HCT116 (cell line): Measurements from ENCODE around the gene SVEP1.

Source experiments
- CTCF ChIP-seq, 3 experiments: fragments of 200-600 bp in 1 of 3; sonication (generic) in 1 of 3; IDR thresholded peaks in 2 of 3; conservative IDR thresholded peaks in 1 of 3; 2 replicates each; pipeline ENCODE4 v1.5.1; 2012 to 2017; ENCODE audit warnings: low read depth in 2 of 3, low read length in 2 of 3, antibody characterized with exemption in 1 of 3, borderline replicate concordance in 1 of 3, control low read depth in 1 of 3, mild to moderate bottlenecking in 1 of 3, mixed read lengths in 1 of 3, mixed run types in 1 of 3, moderate library complexity in 1 of 3; ENCODE audit not compliant: insufficient read depth in 1 of 3
- MAX ChIP-seq: IDR thresholded peaks from 2 replicates; pipeline ENCODE4 v1.6.1; 2012
- POLR2A ChIP-seq: IDR thresholded peaks from 2 replicates; pipeline ENCODE4 v1.7.0; 2011; ENCODE audit warnings: borderline replicate concordance; ENCODE audit not compliant: insufficient read depth, insufficient read length; ENCODE audit errors: extremely low read depth
- SP1 ChIP-seq: IDR thresholded peaks from 2 replicates; pipeline ENCODE4 v1.6.1; 2012; ENCODE audit warnings: low read depth
- ZFX ChIP-seq: fragments of 450-650 bp; IDR thresholded peaks from 2 replicates; pipeline ENCODE4 v1.6.1; 2017
- TF ChIP-seq, protein P1 (sequence below): IDR thresholded peaks from 2 replicates; pipeline ENCODE4 v1.6.1; 2011; ENCODE audit warnings: mild to moderate bottlenecking, low read length, moderate library complexity; ENCODE audit not compliant: insufficient replicate concordance; ENCODE audit errors: extremely low read depth

DNA sequence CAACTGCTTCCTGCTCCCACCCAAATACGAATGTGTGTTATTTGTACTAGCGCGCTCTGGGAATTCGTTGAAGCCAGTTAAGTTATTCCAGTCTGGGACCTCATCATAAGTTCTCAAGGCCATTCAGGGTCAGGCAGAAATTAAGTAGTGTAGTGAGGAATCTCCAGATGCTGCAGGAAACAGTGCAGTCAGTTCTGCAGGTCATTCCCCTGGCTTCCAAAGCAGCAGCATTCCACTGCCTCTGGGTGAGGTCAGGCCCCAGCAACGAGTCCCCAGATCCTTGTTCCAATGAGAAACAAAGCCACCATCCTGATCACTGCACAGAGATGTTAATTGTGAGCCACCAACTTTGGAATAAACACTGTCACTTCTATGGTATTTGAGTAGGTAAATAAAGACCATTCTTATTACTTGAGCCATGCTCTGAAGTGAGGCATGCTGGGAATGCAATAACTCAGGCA is 33.1 kb downstream of the SVEP1 start:
- no peak for TF ChIP-seq POLR2A
- TF ChIP-seq SP1: no peak
- TF ChIP-seq CTCF (IDR thresholded peaks at IDR 0.05 in 2 of 3, conservative IDR thresholded peaks at IDR 0.05 in 1 of 3; ENCODE audit: borderline replicate concordance in 1 of 3, insufficient read depth in 1 of 3, low read depth in 2 of 3, low read length in 2 of 3): no peak
- TF ChIP-seq ZFX: no peak
- no peak for TF ChIP-seq MAX
- TF ChIP-seq, protein P1, sequence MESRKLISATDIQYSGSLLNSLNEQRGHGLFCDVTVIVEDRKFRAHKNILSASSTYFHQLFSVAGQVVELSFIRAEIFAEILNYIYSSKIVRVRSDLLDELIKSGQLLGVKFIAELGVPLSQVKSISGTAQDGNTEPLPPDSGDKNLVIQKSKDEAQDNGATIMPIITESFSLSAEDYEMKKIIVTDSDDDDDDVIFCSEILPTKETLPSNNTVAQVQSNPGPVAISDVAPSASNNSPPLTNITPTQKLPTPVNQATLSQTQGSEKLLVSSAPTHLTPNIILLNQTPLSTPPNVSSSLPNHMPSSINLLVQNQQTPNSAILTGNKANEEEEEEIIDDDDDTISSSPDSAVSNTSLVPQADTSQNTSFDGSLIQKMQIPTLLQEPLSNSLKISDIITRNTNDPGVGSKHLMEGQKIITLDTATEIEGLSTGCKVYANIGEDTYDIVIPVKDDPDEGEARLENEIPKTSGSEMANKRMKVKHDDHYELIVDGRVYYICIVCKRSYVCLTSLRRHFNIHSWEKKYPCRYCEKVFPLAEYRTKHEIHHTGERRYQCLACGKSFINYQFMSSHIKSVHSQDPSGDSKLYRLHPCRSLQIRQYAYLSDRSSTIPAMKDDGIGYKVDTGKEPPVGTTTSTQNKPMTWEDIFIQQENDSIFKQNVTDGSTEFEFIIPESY: no peak
